HG02885 (cell line): ENCODE measurements around the gene PGBD4.
"Not testable (repeated sequence)": the region's sequence is repeated elsewhere in the genome, so short reads cannot be mapped to it uniquely, and the experiment has no call there.

Experiments
- ATAC-seq: cut with Tn5 transposase; IDR thresholded peaks from one replicate; pipeline ENCODE4 v1.9.1; 2021; ENCODE audit warnings: mild to moderate bottlenecking; ENCODE audit not compliant: unreplicated experiment, poor library complexity

PGBD4 gene

DNA sequence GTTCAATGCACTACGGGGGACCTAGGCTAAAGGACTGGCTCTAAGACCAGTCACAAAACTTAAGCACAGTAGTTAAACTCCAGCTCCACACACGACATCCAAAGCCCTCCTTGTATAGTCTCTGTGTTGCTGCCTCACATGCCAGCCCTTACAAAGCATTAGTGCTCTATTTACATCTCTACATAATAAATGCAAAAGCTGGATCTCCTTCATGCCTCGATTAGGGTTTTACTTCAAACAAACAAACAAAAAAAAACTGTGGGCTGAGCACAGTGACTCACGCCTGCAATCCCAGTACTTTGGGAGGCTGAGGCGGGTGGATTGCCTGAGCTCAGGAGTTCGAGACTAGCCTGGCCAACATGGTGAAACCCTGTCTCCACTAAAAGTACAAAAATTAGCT is 9.6 kb downstream of the PGBD4 start:
- no peak for ATAC-seq

DNA sequence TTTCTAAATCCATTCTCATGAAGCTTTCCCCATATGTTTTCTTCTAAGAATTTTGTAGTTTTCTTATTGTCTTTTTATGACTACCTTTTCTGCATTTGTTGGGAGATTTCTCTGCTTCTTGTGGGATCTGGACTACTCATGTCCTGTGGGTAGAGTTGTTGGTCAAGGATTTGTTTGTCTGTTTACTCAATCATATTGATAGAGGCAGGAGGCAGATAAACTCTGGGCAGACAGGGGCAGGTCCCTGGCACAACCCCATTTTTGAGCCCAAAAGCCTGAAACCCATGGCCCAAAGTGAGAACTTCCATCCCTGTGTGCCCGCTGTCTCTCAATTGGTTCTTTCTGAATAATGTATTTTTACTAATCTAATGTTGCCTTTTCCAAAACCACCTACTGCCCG is 12.3 kb downstream of the PGBD4 start:
- no peak for ATAC-seq

DNA sequence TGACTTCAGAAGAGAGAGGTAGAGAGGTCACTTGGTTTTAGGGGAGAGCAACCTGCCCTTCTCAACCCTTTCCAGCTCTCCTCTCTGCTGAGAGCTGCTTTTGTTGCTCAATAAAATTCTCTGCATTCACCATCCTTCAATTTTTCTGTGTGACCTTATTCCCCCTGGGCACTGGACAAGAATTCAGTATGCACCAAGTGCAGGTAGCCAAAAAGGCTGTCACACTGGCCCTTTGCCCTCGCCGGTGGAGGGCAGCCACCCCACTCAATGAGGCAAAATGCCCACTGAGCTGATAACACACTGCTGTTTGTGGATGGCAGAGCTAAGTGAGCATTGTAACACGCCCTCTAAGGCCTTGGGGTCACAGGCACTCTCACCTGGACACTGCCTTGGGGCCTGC is 12.9 kb downstream of the PGBD4 start:
- ATAC-seq = no peak

DNA sequence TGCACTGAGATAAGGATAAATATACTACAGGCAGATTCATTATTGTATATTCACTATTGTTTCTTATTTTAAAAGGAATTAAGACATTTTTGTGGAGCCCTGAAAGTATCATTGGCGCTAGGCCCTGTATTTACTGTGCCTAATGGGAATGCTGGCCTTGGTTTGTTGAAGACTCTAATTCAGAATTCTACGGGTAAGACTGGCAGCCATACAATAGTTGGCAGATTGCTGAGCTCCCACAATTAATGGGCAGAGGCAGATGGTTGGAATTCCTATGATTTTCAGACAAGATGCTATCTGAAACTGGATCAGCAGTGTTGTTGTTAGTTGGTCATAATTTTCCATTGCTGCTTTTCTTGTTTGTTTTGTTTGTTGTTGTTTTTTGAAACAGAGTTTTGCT is 14.7 kb downstream of the PGBD4 start:
- ATAC-seq = no peak

DNA sequence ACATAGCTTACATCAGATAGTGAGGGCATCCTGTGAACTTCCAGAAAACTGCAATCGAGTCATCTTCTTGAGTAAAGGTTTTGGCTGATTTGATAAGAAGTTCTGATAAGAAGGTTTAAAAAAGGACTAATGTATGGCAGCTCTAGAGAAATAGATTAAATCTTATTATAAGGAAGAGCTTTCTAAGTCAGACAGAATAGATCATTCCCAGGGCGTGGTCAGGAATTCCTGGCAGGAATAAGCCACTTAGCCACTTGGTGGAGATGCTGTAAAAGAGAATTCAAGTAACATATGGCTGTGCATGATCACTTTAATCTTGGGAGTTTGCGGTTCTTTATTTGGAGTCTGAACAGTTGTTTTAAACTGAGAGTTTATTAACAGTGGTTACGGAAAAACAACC is 17.4 kb downstream of the PGBD4 start:
- no peak for ATAC-seq

DNA sequence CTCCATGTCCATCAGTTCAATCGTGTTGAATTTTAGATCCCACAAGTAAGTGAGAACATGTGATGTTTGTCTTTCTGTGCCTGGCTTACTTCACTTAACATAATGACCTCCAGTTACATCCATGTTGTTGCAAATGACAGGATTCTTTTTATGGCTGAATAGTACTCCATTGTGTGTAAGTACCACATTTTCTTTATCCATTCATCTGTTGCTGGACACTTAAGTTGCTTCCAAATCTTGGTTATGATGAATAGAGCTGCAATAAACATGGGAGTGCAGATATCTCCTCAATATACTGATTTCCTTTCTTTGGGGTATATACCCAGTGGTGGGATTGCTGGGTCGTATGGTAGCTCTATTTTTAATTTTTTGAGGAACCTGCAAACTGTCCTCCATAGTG is 18.5 kb downstream of the PGBD4 start:
- not testable (repeated sequence) for ATAC-seq

DNA sequence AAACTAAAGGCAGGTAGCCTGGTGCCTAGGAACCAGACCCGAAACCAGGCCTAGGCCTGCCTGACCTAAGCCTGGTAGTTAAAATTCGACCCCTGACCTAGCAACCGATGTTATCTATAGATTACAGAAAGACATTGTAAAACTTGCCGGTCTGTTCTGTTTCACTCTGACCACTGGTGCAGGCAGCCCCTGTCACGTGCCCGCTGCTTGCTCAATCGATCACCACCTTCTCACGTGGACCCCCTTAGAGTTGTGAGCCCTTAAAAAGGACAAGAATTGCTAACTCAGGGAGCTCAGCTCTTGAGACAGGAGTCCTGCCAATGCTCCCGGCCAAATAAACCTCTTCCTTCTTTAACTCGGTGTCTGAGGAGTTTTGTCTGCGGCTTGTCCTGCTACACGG is 19.9 kb downstream of the PGBD4 start:
- ATAC-seq = not testable (repeated sequence)

DNA sequence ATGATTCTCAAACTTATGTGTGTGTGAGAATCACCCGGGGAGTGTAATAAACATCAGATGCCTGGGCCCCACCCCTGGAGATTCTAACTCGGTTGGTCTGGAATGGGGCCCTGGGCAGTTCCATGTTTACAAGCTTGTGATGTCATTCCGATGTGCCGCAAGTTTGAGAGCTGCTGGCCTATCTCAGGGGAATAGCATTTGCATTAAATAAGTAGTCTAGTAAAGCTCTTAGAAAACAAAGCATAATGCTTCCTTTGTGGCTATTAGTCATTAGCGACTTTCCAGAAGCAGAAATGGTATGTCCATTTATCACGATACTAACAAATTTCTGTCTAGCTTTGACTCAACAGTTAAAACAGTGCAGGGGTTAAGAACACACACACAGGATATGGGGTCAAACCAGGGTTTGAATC is 20.9 kb downstream of the PGBD4 start:
- ATAC-seq = peak; percentile 83

DNA sequence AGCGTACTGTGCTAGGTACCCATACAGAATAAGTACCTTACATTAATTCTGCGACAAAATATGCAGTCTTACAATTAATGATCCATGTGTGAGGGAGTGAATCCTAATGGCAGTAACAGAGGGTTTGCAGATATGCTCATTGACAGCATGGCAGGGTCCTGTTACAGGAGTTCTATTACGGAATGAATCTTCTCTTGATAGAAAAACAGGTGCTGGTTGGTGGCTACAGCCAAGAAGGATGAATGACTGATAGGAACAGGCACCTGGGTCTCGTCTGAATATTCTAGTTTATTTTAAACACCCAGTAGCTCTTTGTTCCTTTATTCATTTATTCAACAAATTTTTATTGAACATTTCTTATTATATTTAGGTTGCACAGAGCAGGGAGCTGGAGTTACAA is 22.8 kb downstream of the PGBD4 start:
- ATAC-seq = no peak

DNA sequence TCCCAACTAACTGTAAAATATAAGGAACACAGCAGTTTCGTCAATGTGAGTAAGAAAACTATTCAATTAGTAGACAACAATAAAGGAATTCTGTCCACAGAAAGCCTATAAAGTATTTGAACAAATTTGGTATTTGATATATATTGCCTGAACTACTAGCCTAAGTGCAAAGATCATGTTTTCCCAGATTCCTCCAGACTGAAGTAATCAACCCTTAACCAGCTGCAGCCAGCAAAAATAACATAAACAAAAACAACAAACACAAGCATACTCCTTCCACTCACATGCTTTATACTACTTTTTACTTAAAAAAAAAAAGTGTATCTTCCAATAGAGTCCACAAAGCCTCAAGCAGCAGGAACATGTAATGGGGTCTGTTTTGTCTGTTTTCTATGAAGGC is 24.1 kb downstream of the PGBD4 start:
- no peak for ATAC-seq

DNA sequence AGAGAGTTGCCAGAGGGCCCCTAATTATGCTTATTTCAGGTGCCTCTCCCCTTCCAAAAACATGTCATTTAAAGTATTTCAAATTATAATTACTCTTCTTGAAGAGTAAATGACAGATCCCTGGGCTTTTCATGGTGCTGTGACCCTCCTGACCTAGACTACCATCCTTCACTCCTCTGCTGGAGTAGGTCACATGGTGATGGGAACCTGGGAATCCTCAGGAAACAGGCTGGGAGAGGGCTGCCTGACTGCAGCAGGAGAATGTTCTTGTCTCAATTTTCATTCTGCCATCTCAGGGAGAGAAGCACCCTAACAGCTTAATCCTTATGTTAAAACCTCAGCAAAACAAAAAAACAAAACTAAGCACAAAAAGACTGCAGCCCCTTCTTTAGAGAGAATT is 24.6 kb downstream of the PGBD4 start:
- no peak for ATAC-seq

DNA sequence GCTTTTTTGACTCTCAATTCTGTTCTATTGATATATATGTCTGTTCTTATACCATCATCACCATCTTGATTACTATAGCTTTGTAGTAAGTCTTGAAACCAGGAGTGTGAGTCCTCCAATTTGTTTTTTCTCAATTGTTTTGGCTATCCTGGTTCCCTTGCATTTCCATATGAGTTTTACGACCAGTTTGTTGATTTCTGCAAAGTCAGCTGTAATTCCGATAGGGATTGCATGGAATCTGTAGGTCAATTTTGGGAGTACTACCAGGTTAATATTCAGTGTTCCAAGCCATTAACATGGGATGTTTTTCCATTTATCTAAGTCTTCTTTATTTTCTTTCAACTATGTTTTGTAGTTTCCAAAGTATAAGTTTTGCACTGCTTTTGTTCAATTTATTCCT is 27.0 kb downstream of the PGBD4 start:
- ATAC-seq = no peak

DNA sequence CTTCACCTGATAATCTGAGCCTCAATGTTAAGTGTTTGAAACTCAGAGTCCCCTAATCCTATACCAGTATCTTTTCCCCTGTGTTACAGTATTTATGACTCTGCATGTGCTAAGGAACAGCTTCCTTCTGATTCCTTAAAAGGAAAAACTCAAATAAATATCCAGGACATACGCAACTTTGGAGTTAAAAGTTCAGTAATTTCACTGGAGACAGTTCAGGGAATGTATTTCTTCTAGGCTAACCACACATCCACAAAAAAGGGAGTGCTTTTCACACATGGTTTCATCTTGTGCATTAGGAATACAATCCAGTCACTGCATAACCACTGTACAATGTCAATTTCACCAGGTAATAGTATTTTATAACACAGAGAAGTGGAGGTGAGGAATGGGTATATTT is 31.0 kb downstream of the PGBD4 start:
- ATAC-seq = no peak

DNA sequence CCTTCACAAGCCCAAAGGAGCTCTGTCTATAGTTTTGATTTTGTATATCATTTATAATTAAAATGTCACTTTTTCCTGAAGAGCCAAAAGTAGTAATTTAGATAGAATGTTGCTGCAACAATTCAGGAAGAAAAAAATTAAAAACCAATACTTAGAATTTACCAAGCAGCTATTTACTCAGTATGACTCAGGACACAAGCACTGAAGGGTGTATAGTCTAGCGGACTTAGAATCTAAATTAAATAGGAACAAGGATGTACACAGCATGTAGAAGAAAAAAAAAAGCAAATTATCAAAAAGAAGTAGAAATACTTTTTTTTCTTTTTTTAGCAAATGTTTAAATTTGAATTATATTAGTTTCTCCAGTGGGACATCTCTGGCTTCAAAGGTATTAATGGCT is 31.6 kb downstream of the PGBD4 start:
- ATAC-seq = no peak

DNA sequence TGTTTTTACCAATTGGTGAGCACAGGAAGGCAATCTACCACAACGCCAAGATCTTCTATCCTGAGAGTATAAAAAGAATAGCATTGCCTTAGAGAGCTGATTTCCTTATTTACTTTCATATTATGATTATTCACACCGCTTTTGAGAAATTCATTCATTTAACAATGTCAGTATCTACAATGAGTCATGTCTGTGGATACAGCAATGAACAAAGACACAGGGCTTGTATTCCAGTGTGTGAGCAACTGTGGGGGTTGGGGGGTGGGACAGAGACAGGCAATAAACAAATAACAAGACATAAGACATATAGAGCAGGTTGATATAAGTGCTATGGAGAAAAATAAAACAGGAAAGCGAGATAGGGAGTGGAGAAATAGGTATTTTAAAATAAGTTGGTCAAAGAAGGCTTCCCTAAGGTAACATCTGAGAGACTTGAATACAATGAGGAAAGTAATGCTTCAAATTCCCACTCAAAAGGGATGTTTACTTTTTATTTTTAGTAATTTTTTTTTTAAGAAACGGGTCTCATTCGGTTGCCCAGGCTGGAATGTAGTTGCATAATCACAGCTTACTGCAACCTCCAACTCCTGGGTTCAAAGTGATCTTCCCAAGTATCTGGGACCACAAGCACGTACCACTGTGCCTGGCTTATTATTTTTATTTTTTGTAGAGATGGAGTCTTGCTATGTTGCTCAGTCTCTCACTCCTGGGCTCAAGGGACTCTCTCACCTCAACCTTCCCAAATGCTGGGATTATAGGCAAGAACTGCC is 45.7 kb downstream of the PGBD4 start:
- no peak for ATAC-seq

DNA sequence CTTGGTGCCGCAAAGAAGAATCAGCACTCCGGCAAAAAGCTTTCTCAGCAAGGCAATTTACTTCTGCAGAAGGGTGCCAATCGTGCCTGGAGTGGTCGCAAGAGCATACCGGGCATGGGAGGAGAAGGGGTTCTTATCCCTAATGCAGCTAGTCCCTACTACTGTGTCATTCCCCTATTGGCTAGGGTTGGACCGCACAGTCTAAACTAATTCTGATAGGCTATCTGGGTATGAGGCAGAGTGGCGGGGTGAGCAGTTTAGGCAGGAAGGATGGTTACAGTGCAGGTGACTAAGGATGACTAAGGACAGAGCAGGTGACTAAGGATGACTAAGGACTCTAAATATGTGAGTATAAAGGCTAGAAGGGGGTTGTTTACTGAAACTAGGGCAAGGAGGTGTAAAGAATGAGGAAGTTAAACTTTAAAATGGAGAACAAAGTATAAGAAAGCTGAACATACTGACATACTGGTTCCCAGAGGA is 52.9 kb downstream of the PGBD4 start:
- ATAC-seq = no peak

DNA sequence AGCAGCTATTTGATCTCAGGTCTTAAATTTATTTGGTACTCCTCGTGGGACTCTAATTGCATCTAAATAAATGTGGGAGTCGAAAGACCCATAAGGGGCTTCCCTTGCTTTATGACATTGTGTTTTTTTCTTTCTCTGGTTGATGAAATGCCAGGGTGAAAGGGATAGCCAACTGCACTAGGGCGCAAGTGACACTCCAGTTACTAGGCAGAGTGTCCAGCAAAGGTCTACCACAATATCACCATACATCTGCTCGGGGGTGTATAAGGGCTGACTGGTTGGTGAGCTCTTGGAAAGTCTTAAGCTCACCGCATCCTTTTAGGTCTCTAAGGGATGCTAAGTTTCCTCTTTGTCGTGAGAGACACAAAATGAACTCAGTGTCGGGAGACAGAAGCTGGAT is 54.0 kb downstream of the PGBD4 start:
- ATAC-seq = no peak
